Loucy (cell line): Measurements from ENCODE around the gene CDK8.
A peak's percentile ranks its signal among the peaks of the same experiment; 100 is the strongest.
"Not testable (repeated sequence)": the region's sequence is repeated elsewhere in the genome, so short reads cannot be mapped to it uniquely, and the experiment has no call there.

ENCODE experiments used
- H2AFZ ChIP-seq: fragments of 200-600 bp; sonication (generic); 2 replicates; pipeline ENCODE4 v1.6.0; 2016; ENCODE audit warnings: antibody characterized with exemption, mild to moderate bottlenecking, low read length, moderate library complexity
- H3F3A ChIP-seq: fragments of 200-600 bp; 2 replicates; pipeline ENCODE4 v1.6.0; 2016; ENCODE audit warnings: antibody characterized with exemption, low read depth, mild to moderate bottlenecking
- H3K27me3 ChIP-seq: fragments of 200-600 bp; sonication (generic); 2 replicates; pipeline ENCODE4 v1.6.1; 2014; ENCODE audit warnings: low read length, mild to moderate bottlenecking; ENCODE audit not compliant: insufficient read depth, poor library complexity, severe bottlenecking
- H3K36me3 ChIP-seq: fragments of 200-600 bp; sonication (generic); 2 replicates; pipeline ENCODE4 v1.6.1; 2016; ENCODE audit warnings: low read length; ENCODE audit not compliant: insufficient read depth
- H3K4me1 ChIP-seq: fragments of 200-600 bp; sonication (generic); 2 replicates; pipeline ENCODE4 v1.5.1; 2014; ENCODE audit warnings: low read length, mild to moderate bottlenecking; ENCODE audit not compliant: insufficient read depth, poor library complexity, severe bottlenecking
- H3K4me2 ChIP-seq: fragments of 200-600 bp; sonication (generic); 2 replicates; pipeline ENCODE4 v1.6.0; 2014; ENCODE audit warnings: antibody characterized with exemption, low read length, low read depth, mild to moderate bottlenecking; ENCODE audit not compliant: poor library complexity, severe bottlenecking
- H3K4me3 ChIP-seq: fragments of 200-600 bp; sonication (generic); 2 replicates; pipeline ENCODE4 v1.5.1; 2014; ENCODE audit warnings: low read length, mild to moderate bottlenecking, mixed read lengths; ENCODE audit not compliant: poor library complexity, severe bottlenecking
- H3K79me2 ChIP-seq: fragments of 200-600 bp; sonication (generic); 2 replicates; pipeline ENCODE4 v1.6.1; 2014; ENCODE audit warnings: low read length; ENCODE audit not compliant: insufficient read depth
- H3K9ac ChIP-seq: fragments of 200-600 bp; sonication (generic); 2 replicates; pipeline ENCODE4 v1.6.0; 2014; ENCODE audit warnings: mild to moderate bottlenecking, low read depth, low read length, moderate library complexity; ENCODE audit not compliant: poor library complexity, severe bottlenecking
- H3K9me2 ChIP-seq: fragments of 200-600 bp; sonication (generic); replicated peaks from 2 replicates; pipeline ENCODE4 v1.6.1; 2016; ENCODE audit warnings: low read depth, low read length, mixed read lengths
- H3K9me3 ChIP-seq: fragments of 200-600 bp; sonication (generic); 2 replicates; pipeline ENCODE4 v1.6.1; 2014; ENCODE audit warnings: mild to moderate bottlenecking, antibody characterized with exemption, low read length, low read depth; ENCODE audit not compliant: insufficient read depth
- H4K20me1 ChIP-seq: fragments of 200-600 bp; sonication (generic); 2 replicates; pipeline ENCODE4 v1.6.0; 2014; ENCODE audit warnings: antibody characterized with exemption, low read length, mild to moderate bottlenecking; ENCODE audit not compliant: insufficient read depth, poor library complexity, severe bottlenecking
- CTCF ChIP-seq: fragments of 200-600 bp; sonication (generic); conservative IDR thresholded peaks from 2 replicates; pipeline ENCODE4 v1.5.1; 2014; ENCODE audit warnings: mild to moderate bottlenecking, antibody characterized with exemption, low read length
- EZH2phosphoT487 ChIP-seq: fragments of 200-600 bp; IDR thresholded peaks from 2 replicates; pipeline ENCODE4 v1.6.1; 2018; ENCODE audit warnings: antibody characterized with exemption, mild to moderate bottlenecking, moderate library complexity, borderline replicate concordance

The CDK8 gene

GRCh38 chr13:26247608-26248007 is 6.3 kb upstream of the CDK8 start:
- Histone ChIP-seq H2AFZ (peak overlapping the region; percentile 26; the same call in 1 of the 2 replicates), H3F3A (no peaks in the 10 kb centered on the region), H3K79me2 (no peaks in the 10 kb centered on the region), H3K4me1 (no peaks in the 10 kb centered on the region), H3K36me3 (no peaks in the 10 kb centered on the region), H3K9me3 (0 out of 2 replicates have a peak, but pooled peaks cover under 1% of the 10 kb centered on the region), H3K9ac (no peak overlapping the region), H4K20me1 (no peaks in the 10 kb centered on the region), H3K27me3 (no peaks in the 10 kb centered on the region), H3K4me2 (no peak overlapping the region), H3K4me3 (no peak overlapping the region), H3K9me2 (no peaks in the 10 kb centered on the region)
- TF ChIP-seq EZH2phosphoT487 = no peak
- no peak for TF ChIP-seq CTCF

- H3K4me3 ChIP-seq = no peak overlapping the region
- H3K9ac ChIP-seq = no peak overlapping the region
- no peaks in the 10 kb centered on the region for H3F3A ChIP-seq
- no peaks in the 10 kb centered on the region for H3K9me2 ChIP-seq
- H3K36me3 ChIP-seq = no peaks in the 10 kb centered on the region
- no peaks in the 10 kb centered on the region for H3K27me3 ChIP-seq
- peaks cover under 1% of the 10 kb centered on the region for H3K79me2 ChIP-seq
- H3K9me3 ChIP-seq = no peaks in the 10 kb centered on the region
- no peak overlapping the region for H3K4me2 ChIP-seq
- peaks cover 2% of the 10 kb centered on the region for H3K4me1 ChIP-seq
- H2AFZ ChIP-seq = no peak overlapping the region
- H4K20me1 ChIP-seq = peaks cover under 1% of the 10 kb centered on the region
- no peak for TF ChIP-seq EZH2phosphoT487
These were observed 4.4 kb upstream of the CDK8 start for GRCh38 chr13:26249551-26249950.

- H3K36me3 ChIP-seq, H3K4me2 ChIP-seq, H3K4me3 ChIP-seq, H3K9ac ChIP-seq, H2AFZ ChIP-seq, H3K9me2 ChIP-seq, H3K9me3 ChIP-seq, H3K27me3 ChIP-seq, H3F3A ChIP-seq: not testable (repeated sequence)
- peaks cover 25% of the 10 kb centered on the region for H3K79me2 ChIP-seq
- peaks cover 24% of the 10 kb centered on the region for H3K4me1 ChIP-seq
- H4K20me1 ChIP-seq = peaks cover 25% of the 10 kb centered on the region
These were observed 1.9 kb upstream of the CDK8 start for GRCh38 chr13:26252006-26252405.

GRCh38 chr13:26253262-26253786 is 605 bp upstream of the CDK8 start:
- Histone ChIP-seq H3K9me3 (no peaks in the 10 kb centered on the region), H3K4me3 (peak overlapping the region; percentile 81), H2AFZ (peak overlapping the region; percentile 97), H3K4me1 (peaks cover 36% of the 10 kb centered on the region), H3K36me3 (no peaks in the 10 kb centered on the region), H3K9ac (peak overlapping the region; percentile 76), H3K79me2 (peaks cover 38% of the 10 kb centered on the region), H3F3A (no peaks in the 10 kb centered on the region), H3K9me2 (no peaks in the 10 kb centered on the region), H3K4me2 (peak overlapping the region; percentile 95), H4K20me1 (peaks cover 38% of the 10 kb centered on the region), H3K27me3 (no peaks in the 10 kb centered on the region)
- no peak for TF ChIP-seq CTCF
- TF ChIP-seq EZH2phosphoT487 = no peak
